ENCODE results near the gene SYNE1. TPM values are rescaled to one million over a fixed set of nuclear protein-coding genes. Genes with fewer than 3 reads are reported as not detected.
A peak's percentile ranks its signal among the peaks of the same experiment; 100 is the strongest.

Gene SYNE1
- total and polyA plus RNA-seq, 4 donors, result 10.2 to 105 (median 24.5) TPM

- no peak for DNase-seq (ENCODE audit: low spot score)
- peaks cover 0 to 2% (median 0%) of the 10 kb centered on the region in 4 donors for H3K4me1 ChIP-seq (ENCODE audit: control insufficient read depth in 4 of 4, insufficient read depth in 4 of 4, low read length in 3 of 4)
- WGBS, result 82% methylated on average over 1 of the region's 1 CpG
- H3K27me3 ChIP-seq (ENCODE audit: control insufficient read depth in 4 of 4, insufficient read depth in 4 of 4, low read length in 3 of 4), result no peaks in the 10 kb centered on the region
- H3K36me3 ChIP-seq (ENCODE audit: control insufficient read depth in 4 of 4, insufficient read depth in 3 of 4, low read depth in 1 of 4, low read length in 3 of 4), result peaks cover 5 to 43% (median 21%) of the 10 kb centered on the region in 4 donors
- no peak overlapping the region for H3K9ac ChIP-seq (ENCODE audit: low read depth in 1 of 2, low read length in 2 of 2)
- H3K4me3 ChIP-seq (ENCODE audit: low read depth in 1 of 3, low read length in 3 of 3), result no peak overlapping the region
- H3K27ac ChIP-seq (ENCODE audit: low read depth in 1 of 2, low read length in 2 of 2), result no peak overlapping the region
- TF ChIP-seq SP1 (IDR thresholded peaks at IDR 0.05) (no peak), REST (IDR thresholded peaks at IDR 0.05) (no peak), NR2F2 (IDR thresholded peaks at IDR 0.05) (no peak), MAX (IDR thresholded peaks at IDR 0.05) (no peak), FOXA1 (IDR thresholded peaks at IDR 0.05) (no peak), FOXA2 (IDR thresholded peaks at IDR 0.05) (no peak), GABPA (IDR thresholded peaks at IDR 0.05 in 1 of 2, conservative IDR thresholded peaks at IDR 0.05 in 1 of 2) (no peak), RXRA (IDR thresholded peaks at IDR 0.05) (no peak)
- no peaks in the 10 kb centered on the region for H3K9me3 ChIP-seq (ENCODE audit: control insufficient read depth in 4 of 4, low read length in 3 of 4)
Observed at GRCh38 chr6:152272486-152272885, 364.7 kb downstream of the SYNE1 start.

- no peak overlapping the region for H3K4me3 ChIP-seq (ENCODE audit: low read depth in 1 of 3, low read length in 3 of 3)
- H3K9ac ChIP-seq (ENCODE audit: low read depth in 1 of 2, low read length in 2 of 2), result no peak overlapping the region
- TF ChIP-seq NR2F2 (IDR thresholded peaks at IDR 0.05), result peak; percentile 44
- TF ChIP-seq HNF4G (IDR thresholded peaks at IDR 0.05), result no peak
- no peaks in the 10 kb centered on the region for H3K9me3 ChIP-seq (ENCODE audit: control insufficient read depth in 4 of 4, low read length in 3 of 4)
- no peak for DNase-seq (ENCODE audit: low spot score)
- peaks cover 5 to 46% (median 22%) of the 10 kb centered on the region in 4 donors for H3K36me3 ChIP-seq (ENCODE audit: control insufficient read depth in 4 of 4, insufficient read depth in 3 of 4, low read depth in 1 of 4, low read length in 3 of 4)
- no peaks in the 10 kb centered on the region for H3K27me3 ChIP-seq (ENCODE audit: control insufficient read depth in 4 of 4, insufficient read depth in 4 of 4, low read length in 3 of 4)
- 66% methylated on average over 6 of the region's 6 CpGs for WGBS
- peak overlapping the region; percentile 14 to 25 for H3K27ac ChIP-seq (ENCODE audit: low read depth in 1 of 2, low read length in 2 of 2)
- no peaks in the 10 kb centered on the region for H3K4me1 ChIP-seq (ENCODE audit: control insufficient read depth in 4 of 4, insufficient read depth in 4 of 4, low read length in 3 of 4)
Observed at GRCh38 chr6:152271776-152272464, 365.2 kb downstream of the SYNE1 start.

- no peak overlapping the region for H3K4me3 ChIP-seq (ENCODE audit: low read depth in 1 of 3, low read length in 3 of 3)
- H3K4me1 ChIP-seq (ENCODE audit: control insufficient read depth in 4 of 4, insufficient read depth in 4 of 4, low read length in 3 of 4), result no peaks in the 10 kb centered on the region
- no peaks in the 10 kb centered on the region for H3K27me3 ChIP-seq (ENCODE audit: control insufficient read depth in 4 of 4, insufficient read depth in 4 of 4, low read length in 3 of 4)
- no peak overlapping the region for H3K27ac ChIP-seq (ENCODE audit: low read depth in 1 of 2, low read length in 2 of 2)
- no peak overlapping the region for H3K9ac ChIP-seq (ENCODE audit: low read depth in 1 of 2, low read length in 2 of 2)
- TF ChIP-seq RAD21 (IDR thresholded peaks at IDR 0.05) (no peak), REST (IDR thresholded peaks at IDR 0.05) (no peak), HNF4G (IDR thresholded peaks at IDR 0.05) (no peak), ATF3 (IDR thresholded peaks at IDR 0.05) (no peak), FOXA2 (IDR thresholded peaks at IDR 0.05) (no peak), CTCF (IDR thresholded peaks at IDR 0.05; ENCODE audit: low read depth, low read length, missing input control) (no peak), YY1 (IDR thresholded peaks at IDR 0.05) (no peak), RXRA (IDR thresholded peaks at IDR 0.05) (no peak), NR2F2 (IDR thresholded peaks at IDR 0.05) (no peak), MAX (IDR thresholded peaks at IDR 0.05) (no peak), SP1 (IDR thresholded peaks at IDR 0.05) (no peak)
- WGBS, result 92% methylated on average over 1 of the region's 1 CpG
- peaks cover 1 to 46% (median 22%) of the 10 kb centered on the region in 4 donors for H3K36me3 ChIP-seq (ENCODE audit: control insufficient read depth in 4 of 4, insufficient read depth in 3 of 4, low read depth in 1 of 4, low read length in 3 of 4)
- DNase-seq (ENCODE audit: low spot score), result no peak
- no peaks in the 10 kb centered on the region for H3K9me3 ChIP-seq (ENCODE audit: control insufficient read depth in 4 of 4, low read length in 3 of 4)
Observed at GRCh38 chr6:152270301-152270925, 366.7 kb downstream of the SYNE1 start.
